Measurements from ENCODE around the gene ATP10B. TPM values are rescaled to one million over a fixed set of nuclear protein-coding genes. Genes with fewer than 3 reads are reported as not detected.

ATP10B gene
- total RNA-seq, 2 experiments from 2014 or later: not detected

DNA sequence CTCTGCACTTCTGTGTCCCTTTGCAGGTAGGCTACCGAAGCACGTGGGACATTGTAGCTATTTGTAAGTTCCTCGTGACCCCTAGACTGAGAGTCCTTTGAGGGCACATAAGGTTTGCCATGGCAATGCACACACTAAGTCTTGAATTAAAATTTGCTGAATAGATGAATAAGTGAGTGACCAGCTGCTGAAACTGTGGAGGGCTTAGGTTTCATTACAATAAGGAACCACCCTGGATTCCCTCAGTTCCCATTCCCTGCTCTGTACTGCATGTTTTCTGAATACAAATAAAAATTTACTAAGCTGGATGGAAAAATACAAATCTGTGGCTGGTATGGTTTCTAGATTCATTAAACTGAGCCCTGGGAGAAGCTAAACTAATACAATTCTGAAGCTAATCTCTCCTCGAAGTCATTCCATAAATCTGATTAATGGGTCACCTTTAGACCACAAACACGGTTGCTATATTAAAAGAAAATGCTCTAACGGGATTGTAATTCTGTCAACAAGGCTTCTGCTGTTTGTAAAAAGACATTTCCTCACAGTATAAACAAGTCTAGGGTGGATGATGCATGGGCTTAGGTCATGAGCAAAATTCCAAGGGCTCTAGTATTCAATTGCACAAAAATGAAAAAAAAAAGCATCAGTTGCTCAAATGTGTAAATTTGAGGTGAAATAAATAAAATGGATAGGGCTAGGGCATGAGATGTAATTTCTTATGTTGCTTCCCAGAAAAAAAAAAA lies 172.3 kb downstream of the ATP10B start:
- peaks cover 0 to 3% of the 10 kb centered on the region in 2 experiments for H3K9me3 ChIP-seq (ENCODE audit: control insufficient read depth in 1 of 2, insufficient read depth in 1 of 2, low read length in 2 of 2)
- Mint-ChIP-seq H3K4me3 (no peak overlapping the region), H3K4me1 (ENCODE audit: low read depth) (no peaks in the 10 kb centered on the region), H3K36me3 (ENCODE audit: low read depth) (no peaks in the 10 kb centered on the region), H3K27ac (no peak overlapping the region), H3K9me3 (no peaks in the 10 kb centered on the region), H3K27me3 (no peaks in the 10 kb centered on the region)
- DNase-seq: no peak
- ChIA-PET POLR2A (no interaction called here), CTCF (no interaction called here)
- TF ChIP-seq, protein P1, sequence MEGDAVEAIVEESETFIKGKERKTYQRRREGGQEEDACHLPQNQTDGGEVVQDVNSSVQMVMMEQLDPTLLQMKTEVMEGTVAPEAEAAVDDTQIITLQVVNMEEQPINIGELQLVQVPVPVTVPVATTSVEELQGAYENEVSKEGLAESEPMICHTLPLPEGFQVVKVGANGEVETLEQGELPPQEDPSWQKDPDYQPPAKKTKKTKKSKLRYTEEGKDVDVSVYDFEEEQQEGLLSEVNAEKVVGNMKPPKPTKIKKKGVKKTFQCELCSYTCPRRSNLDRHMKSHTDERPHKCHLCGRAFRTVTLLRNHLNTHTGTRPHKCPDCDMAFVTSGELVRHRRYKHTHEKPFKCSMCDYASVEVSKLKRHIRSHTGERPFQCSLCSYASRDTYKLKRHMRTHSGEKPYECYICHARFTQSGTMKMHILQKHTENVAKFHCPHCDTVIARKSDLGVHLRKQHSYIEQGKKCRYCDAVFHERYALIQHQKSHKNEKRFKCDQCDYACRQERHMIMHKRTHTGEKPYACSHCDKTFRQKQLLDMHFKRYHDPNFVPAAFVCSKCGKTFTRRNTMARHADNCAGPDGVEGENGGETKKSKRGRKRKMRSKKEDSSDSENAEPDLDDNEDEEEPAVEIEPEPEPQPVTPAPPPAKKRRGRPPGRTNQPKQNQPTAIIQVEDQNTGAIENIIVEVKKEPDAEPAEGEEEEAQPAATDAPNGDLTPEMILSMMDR (IDR thresholded peaks at IDR 0.05): no peak
- no peak overlapping the region for H3K27ac ChIP-seq (ENCODE audit: low read depth in 1 of 2, low read length in 2 of 2)
- H3K4me1 ChIP-seq (ENCODE audit: insufficient read depth, low read length): no peaks in the 10 kb centered on the region
- H3K27me3 ChIP-seq (ENCODE audit: control insufficient read depth in 1 of 2, insufficient read depth in 2 of 2, low read length in 2 of 2): no peaks in the 10 kb centered on the region
- H3K4me3 ChIP-seq (ENCODE audit: low read length): no peak overlapping the region
- no peak for ATAC-seq (ENCODE audit: poor library complexity)
- no peaks in the 10 kb centered on the region for H3K36me3 ChIP-seq (ENCODE audit: insufficient read depth, low read length)
- intact Hi-C loops (cut with DNase I, micrococcal nuclease): no loop called here

DNA sequence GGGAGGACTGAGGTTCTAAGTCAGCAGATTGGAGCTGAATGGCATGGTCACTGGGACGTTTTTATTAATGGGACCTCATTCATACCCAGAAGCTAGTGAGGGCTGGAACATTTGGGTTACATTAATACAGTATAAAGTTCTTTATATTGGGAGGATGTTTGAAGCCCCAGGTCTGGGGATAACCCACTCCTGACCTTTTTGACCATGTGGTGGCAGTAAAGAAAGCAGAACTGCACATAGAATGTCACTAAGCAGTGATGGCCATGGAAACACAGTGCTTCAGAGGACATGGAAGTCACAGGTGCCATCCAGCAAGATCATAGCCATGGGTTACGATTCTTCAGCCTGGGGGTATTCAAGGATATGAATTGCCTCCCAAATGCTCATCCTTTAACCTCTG lies 176.0 kb downstream of the ATP10B start:
- no peaks in the 10 kb centered on the region for H3K4me1 Mint-ChIP-seq (ENCODE audit: low read depth)
- Histone ChIP-seq H3K27ac (ENCODE audit: low read depth in 1 of 2, low read length in 2 of 2) (no peak overlapping the region), H3K27me3 (ENCODE audit: control insufficient read depth in 1 of 2, insufficient read depth in 2 of 2, low read length in 2 of 2) (peaks cover 0 to 3% of the 10 kb centered on the region in 2 experiments), H3K4me3 (ENCODE audit: low read length) (no peak overlapping the region), H3K4me1 (ENCODE audit: insufficient read depth, low read length) (no peaks in the 10 kb centered on the region), H3K9me3 (ENCODE audit: control insufficient read depth in 1 of 2, insufficient read depth in 1 of 2, low read length in 2 of 2) (no peaks in the 10 kb centered on the region), H3K36me3 (ENCODE audit: insufficient read depth, low read length) (no peaks in the 10 kb centered on the region)
- H3K27ac Mint-ChIP-seq: no peak overlapping the region
- no peaks in the 10 kb centered on the region for H3K9me3 Mint-ChIP-seq
- ChIA-PET POLR2A (interaction anchor here (0.5 kb wide), 1 partner anchor 61 kb away, joined by 3 read pairs; no protein-coding TSS in a partner anchor), CTCF (no interaction called here)
- H3K4me3 Mint-ChIP-seq: no peak overlapping the region
- H3K27me3 Mint-ChIP-seq: no peaks in the 10 kb centered on the region
- DNase-seq: no peak
- intact Hi-C loops (cut with DNase I, micrococcal nuclease): no loop called here
- no peaks in the 10 kb centered on the region for H3K36me3 Mint-ChIP-seq (ENCODE audit: low read depth)
- no peak for ATAC-seq (ENCODE audit: poor library complexity)
- TF ChIP-seq, protein P1 (IDR thresholded peaks at IDR 0.05): no peak

DNA sequence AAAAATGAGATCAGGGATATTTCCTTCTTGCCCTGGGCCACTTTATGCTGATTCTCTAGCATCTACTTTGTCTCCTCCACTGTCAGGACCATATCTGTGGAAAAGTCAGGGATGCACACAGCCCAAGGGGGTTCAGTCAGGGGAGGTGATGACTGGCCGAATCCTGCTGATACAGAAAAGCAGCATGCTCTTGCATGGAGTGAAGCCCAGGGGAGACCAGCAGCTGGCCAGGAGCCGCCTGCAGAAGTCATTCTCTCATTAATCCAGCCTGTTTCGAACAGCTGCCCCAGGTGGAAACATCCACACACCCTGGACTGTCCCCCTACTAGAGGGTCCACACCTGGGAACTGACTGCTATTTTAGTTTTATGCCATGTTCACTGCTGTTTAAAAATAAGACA lies 177.1 kb downstream of the ATP10B start:
- intact Hi-C loops (cut with DNase I, micrococcal nuclease): no loop called here
- Histone ChIP-seq H3K4me3 (ENCODE audit: low read length) (no peak overlapping the region), H3K9me3 (ENCODE audit: control insufficient read depth in 1 of 2, insufficient read depth in 1 of 2, low read length in 2 of 2) (no peaks in the 10 kb centered on the region), H3K27me3 (ENCODE audit: control insufficient read depth in 1 of 2, insufficient read depth in 2 of 2, low read length in 2 of 2) (peaks cover 0 to 3% of the 10 kb centered on the region in 2 experiments), H3K36me3 (ENCODE audit: insufficient read depth, low read length) (no peaks in the 10 kb centered on the region), H3K4me1 (ENCODE audit: insufficient read depth, low read length) (no peaks in the 10 kb centered on the region), H3K27ac (ENCODE audit: low read depth in 1 of 2, low read length in 2 of 2) (no peak overlapping the region)
- ATAC-seq (ENCODE audit: poor library complexity) (no peak), DNase-seq (no peak)
- no peak overlapping the region for H3K27ac Mint-ChIP-seq
- H3K36me3 Mint-ChIP-seq (ENCODE audit: low read depth): no peaks in the 10 kb centered on the region
- POLR2A ChIA-PET: no interaction called here
- no peak overlapping the region for H3K4me3 Mint-ChIP-seq
- peaks cover 1% of the 10 kb centered on the region for H3K27me3 Mint-ChIP-seq
- no peaks in the 10 kb centered on the region for H3K4me1 Mint-ChIP-seq (ENCODE audit: low read depth)
- H3K9me3 Mint-ChIP-seq: no peaks in the 10 kb centered on the region
- CTCF ChIA-PET: no interaction called here
- TF ChIP-seq, protein P1 (IDR thresholded peaks at IDR 0.05): no peak
